ENCODE measurements around the gene HOXB4. TPM values are rescaled to one million over a fixed set of nuclear protein-coding genes. Genes with fewer than 3 reads are reported as not detected.
A peak's percentile ranks its signal among the peaks of the same experiment; 100 is the strongest.

HOXB4 gene
- total and polyA plus RNA-seq, 2 donors from 2014 or later = 4.4 to 22.6 TPM

DNA sequence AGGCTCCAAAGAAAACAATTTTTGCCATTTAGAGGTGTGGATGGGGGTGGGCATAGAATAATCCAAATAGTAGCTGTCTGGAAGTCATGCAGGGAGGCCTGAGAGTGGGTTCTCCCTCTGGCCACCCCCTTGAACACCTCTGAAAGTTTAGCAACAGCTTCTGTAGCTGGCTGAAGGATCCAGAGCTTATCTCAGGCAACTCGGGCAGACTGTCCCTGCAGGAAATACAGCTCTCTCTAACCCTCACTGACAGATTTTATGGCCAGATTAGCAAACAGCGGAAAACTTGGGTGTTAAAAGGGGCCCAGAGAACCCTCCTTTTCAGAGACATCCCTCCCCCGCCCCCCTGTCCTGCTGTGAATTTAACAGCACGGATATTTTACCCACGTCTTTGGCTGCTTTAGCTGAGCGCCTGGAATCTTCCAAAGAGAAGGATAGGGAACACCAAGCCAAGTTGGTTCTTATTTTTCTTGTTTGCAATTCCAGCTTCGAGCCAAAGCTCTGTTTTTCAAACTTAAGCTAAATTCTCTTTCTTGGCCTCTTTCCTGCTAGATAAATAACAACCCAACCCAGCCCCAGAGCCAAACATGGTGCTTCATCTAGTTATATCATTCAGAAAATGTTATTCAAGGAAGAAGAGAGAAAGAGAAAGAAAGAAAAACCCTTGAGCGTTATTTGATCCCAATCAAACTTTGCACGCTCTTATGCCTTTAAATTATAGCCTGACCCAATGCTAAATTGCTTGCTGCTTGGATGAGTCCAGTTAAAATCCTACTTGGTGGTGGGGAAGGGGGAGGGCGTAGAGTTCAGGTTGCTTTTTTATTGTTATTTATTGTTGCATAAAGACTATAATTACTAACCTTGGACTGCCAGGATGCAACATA lies 31.0 kb downstream of the HOXB4 start:
- Histone ChIP-seq H3K4me3 (ENCODE audit: low read length in 3 of 3) (peak overlapping the region in 1 of 3 donors; percentile 45), H3K27me3 (ENCODE audit: control insufficient read depth, insufficient read depth, low read length) (no peaks in the 10 kb centered on the region), H3K9me3 (ENCODE audit: control insufficient read depth in 2 of 3, insufficient read depth in 1 of 3, low read length in 3 of 3) (no peaks in the 10 kb centered on the region), H3K9ac (ENCODE audit: low read length in 3 of 3) (peak overlapping the region; percentile 1 to 53 (median 17)), H3K36me3 (ENCODE audit: control insufficient read depth in 2 of 3, insufficient read depth in 3 of 3, low read length in 3 of 3) (peaks cover 0 to 3% (median 2%) of the 10 kb centered on the region in 3 donors), H3K27ac (ENCODE audit: low read depth in 2 of 2, low read length in 2 of 2) (peak overlapping the region; percentile 66 to 87), H3K4me1 (ENCODE audit: control insufficient read depth in 2 of 3, insufficient read depth in 2 of 3, low read depth in 1 of 3, low read length in 3 of 3) (peaks cover 9 to 27% (median 27%) of the 10 kb centered on the region in 3 donors)
- no peak for FAIRE-seq
- TF ChIP-seq, protein P1, sequence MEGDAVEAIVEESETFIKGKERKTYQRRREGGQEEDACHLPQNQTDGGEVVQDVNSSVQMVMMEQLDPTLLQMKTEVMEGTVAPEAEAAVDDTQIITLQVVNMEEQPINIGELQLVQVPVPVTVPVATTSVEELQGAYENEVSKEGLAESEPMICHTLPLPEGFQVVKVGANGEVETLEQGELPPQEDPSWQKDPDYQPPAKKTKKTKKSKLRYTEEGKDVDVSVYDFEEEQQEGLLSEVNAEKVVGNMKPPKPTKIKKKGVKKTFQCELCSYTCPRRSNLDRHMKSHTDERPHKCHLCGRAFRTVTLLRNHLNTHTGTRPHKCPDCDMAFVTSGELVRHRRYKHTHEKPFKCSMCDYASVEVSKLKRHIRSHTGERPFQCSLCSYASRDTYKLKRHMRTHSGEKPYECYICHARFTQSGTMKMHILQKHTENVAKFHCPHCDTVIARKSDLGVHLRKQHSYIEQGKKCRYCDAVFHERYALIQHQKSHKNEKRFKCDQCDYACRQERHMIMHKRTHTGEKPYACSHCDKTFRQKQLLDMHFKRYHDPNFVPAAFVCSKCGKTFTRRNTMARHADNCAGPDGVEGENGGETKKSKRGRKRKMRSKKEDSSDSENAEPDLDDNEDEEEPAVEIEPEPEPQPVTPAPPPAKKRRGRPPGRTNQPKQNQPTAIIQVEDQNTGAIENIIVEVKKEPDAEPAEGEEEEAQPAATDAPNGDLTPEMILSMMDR (IDR thresholded peaks at IDR 0.05; ENCODE audit: borderline replicate concordance, extremely low read depth, insufficient read depth) = no peak
- DNase-seq = peak in 4 of 5 donors; percentile 78 to 94 (median 85)
- intact Hi-C loops (cut with DNase I) = no loop called here

DNA sequence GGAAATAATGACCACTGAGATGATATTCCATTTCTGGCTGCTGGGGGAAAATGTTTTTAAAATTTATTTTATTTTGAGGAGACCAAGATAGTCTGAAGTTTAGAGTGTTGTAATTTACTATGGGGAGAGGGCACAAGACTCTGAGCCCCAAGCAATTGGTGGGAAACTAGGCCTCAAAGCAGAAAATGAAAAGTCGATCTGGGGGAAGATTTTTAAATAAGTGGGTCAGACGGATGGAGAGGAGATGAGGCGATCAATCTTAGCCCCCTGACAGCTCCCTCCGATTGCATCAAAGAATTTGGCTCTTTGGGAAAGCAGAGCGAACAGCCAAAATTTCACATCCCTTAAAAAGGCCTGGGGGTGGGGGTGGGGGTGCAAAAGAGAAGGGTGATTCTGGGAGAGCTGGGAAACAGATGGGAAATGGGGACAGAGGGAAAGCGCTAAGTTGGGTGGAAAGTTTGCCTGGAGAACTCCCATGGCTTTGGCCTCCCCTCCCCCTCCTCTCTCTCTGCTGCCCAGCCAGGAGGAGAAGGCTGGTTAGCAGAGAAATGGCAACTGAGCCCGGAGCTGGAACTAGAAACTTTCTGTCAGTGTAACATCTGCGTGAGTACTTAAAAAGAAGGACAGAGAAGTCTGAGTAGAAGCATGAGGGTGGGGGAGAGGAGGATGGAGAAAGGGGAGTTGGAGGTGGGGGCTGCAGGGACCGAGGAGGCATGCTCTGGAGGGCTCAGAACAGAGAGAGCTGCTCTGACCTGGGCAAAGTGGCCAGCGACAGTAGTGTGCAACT lies 31.8 kb downstream of the HOXB4 start:
- Histone ChIP-seq H3K4me3 (ENCODE audit: low read length in 3 of 3) (peak overlapping the region in 1 of 3 donors; percentile 45), H3K36me3 (ENCODE audit: control insufficient read depth in 2 of 3, insufficient read depth in 3 of 3, low read length in 3 of 3) (peaks cover 0 to 3% (median 2%) of the 10 kb centered on the region in 3 donors), H3K27ac (ENCODE audit: low read depth in 2 of 2, low read length in 2 of 2) (peak overlapping the region; percentile 66 to 87), H3K9me3 (ENCODE audit: control insufficient read depth in 2 of 3, insufficient read depth in 1 of 3, low read length in 3 of 3) (no peaks in the 10 kb centered on the region), H3K9ac (ENCODE audit: low read length in 3 of 3) (peak overlapping the region in 1 of 3 donors; percentile 53), H3K4me1 (ENCODE audit: control insufficient read depth in 2 of 3, insufficient read depth in 2 of 3, low read depth in 1 of 3, low read length in 3 of 3) (peaks cover 9 to 28% (median 27%) of the 10 kb centered on the region in 3 donors), H3K27me3 (ENCODE audit: control insufficient read depth, insufficient read depth, low read length) (no peaks in the 10 kb centered on the region)
- DNase-seq (peak in 4 of 5 donors; percentile 77 to 87 (median 83)), FAIRE-seq (no peak)
- TF ChIP-seq, protein P1 (IDR thresholded peaks at IDR 0.05; ENCODE audit: borderline replicate concordance, extremely low read depth, insufficient read depth) = no peak
- intact Hi-C loops (cut with DNase I) = no loop called here

GRCh38 chr17:48545539-48545938 lies 32.6 kb downstream of the HOXB4 start:
- Histone ChIP-seq H3K4me3 (ENCODE audit: low read length in 3 of 3) (no peak overlapping the region), H3K9me3 (ENCODE audit: control insufficient read depth in 2 of 3, insufficient read depth in 1 of 3, low read length in 3 of 3) (no peaks in the 10 kb centered on the region), H3K36me3 (ENCODE audit: control insufficient read depth in 2 of 3, insufficient read depth in 3 of 3, low read length in 3 of 3) (peaks cover 0 to 3% (median 2%) of the 10 kb centered on the region in 3 donors), H3K9ac (ENCODE audit: low read length in 3 of 3) (peak overlapping the region; percentile 26 to 99 (median 52)), H3K27ac (ENCODE audit: low read depth in 2 of 2, low read length in 2 of 2) (peak overlapping the region in 1 of 2 donors; percentile 96), H3K4me1 (ENCODE audit: control insufficient read depth in 2 of 3, insufficient read depth in 2 of 3, low read depth in 1 of 3, low read length in 3 of 3) (peaks cover 9 to 34% (median 27%) of the 10 kb centered on the region in 3 donors), H3K27me3 (ENCODE audit: control insufficient read depth, insufficient read depth, low read length) (no peaks in the 10 kb centered on the region)
- DNase-seq = peak in 2 of 5 donors; percentile 33 to 54
- FAIRE-seq = no peak
- TF ChIP-seq, protein P1 (IDR thresholded peaks at IDR 0.05; ENCODE audit: borderline replicate concordance, extremely low read depth, insufficient read depth) = no peak
- intact Hi-C loops (cut with DNase I) = no loop called here
